K562 (cell line): Measurements from ENCODE around the gene ST6GALNAC5. TPM values are rescaled to one million over a fixed set of nuclear protein-coding genes. Genes with fewer than 3 reads are reported as not detected.
"Not testable (repeated sequence)": the region's sequence is repeated elsewhere in the genome, so short reads cannot be mapped to it uniquely, and the experiment has no call there.

Experiments
- ATAC-seq: fragments of 200-7000 bp; cut with Tn5 transposase; 3 replicates; pipeline ENCODE4 v1.9.1; 2020; ENCODE audit warnings: moderate library complexity
- BruUV-seq: library from RNA; stranded (reverse); fragments of 400-500 nt; replicated peaks from 2 replicates; lab custom pipeline; 2021; lab: Mats Ljungman, UMichigan
- CTCF ChIA-PET: fragments of 300-600 bp; formaldehyde crosslinking; extraction: SDS; loops from one replicate; lab custom pipeline; 2021; ENCODE audit warnings: low intra/inter-chr PET ratio; lab: Yijun Ruan, JAX
- POLR2A ChIA-PET: fragments of 300-600, 350-650 bp; sonication (Branson Sonifier 250); formaldehyde crosslinking; extraction: SDS; loops from one replicate; lab custom pipeline; 2021; ENCODE audit warnings: antibody characterized with exemption, inconsistent platforms; lab: Yijun Ruan, JAX
- DNase-seq, 4 experiments: peaks; one replicate each; pipeline versions ENCODE4 v3.0.0 to v3.0.0-alpha.2; 2011 to 2018; ENCODE audit warnings: low spot score in 3 of 4, mixed read lengths in 3 of 4; ENCODE audit errors: extremely low read depth in 1 of 4
- FAIRE-seq: peaks from 2 replicates; lab custom pipeline; 2011; peaks lifted over from hg19 to GRCh38; lab: Jason Lieb, UNC
- H2AFZ ChIP-seq: 2 replicates; pipeline ENCODE4 v1.6.0; 2011; ENCODE audit warnings: low read depth, low read length, control low read depth, inconsistent platforms
- H3K27ac ChIP-seq: fragments of 200-600 bp; 3 replicates; pipeline ENCODE4 v1.8.0; 2011; ENCODE audit warnings: low read depth, mild to moderate bottlenecking, control low read depth, inconsistent platforms, low read length, moderate library complexity, mixed read lengths; ENCODE audit errors: extremely low read depth
- H3K27me3 ChIP-seq, 2 experiments: fragments of 300-600 bp in 1 of 2; 2 replicates in 1 of 2; 3 replicates in 1 of 2; pipeline versions ENCODE4 v1.6.0 to v1.8.0; 2011; ENCODE audit warnings: inconsistent platforms in 2 of 2, low read length in 2 of 2, mild to moderate bottlenecking in 1 of 2, mixed read lengths in 1 of 2, moderate library complexity in 1 of 2; ENCODE audit not compliant: control insufficient read depth in 2 of 2, insufficient read depth in 2 of 2
- H3K36me3 ChIP-seq: fragments of 300-600 bp; 3 replicates; pipeline ENCODE4 v1.8.0; 2011; ENCODE audit warnings: mild to moderate bottlenecking, low read length, inconsistent platforms; ENCODE audit not compliant: control insufficient read depth, insufficient read depth
- H3K4me1 ChIP-seq, 2 experiments: fragments of 200-600 bp in 1 of 2; replicated peaks in 1 of 2; 2 replicates in 1 of 2; 3 replicates in 1 of 2; pipeline versions ENCODE4 v1.5.1 to v1.8.0; 2011; ENCODE audit warnings: inconsistent platforms in 2 of 2, low read length in 2 of 2, mild to moderate bottlenecking in 1 of 2, mixed read lengths in 1 of 2, moderate library complexity in 1 of 2; ENCODE audit not compliant: control insufficient read depth in 2 of 2, insufficient read depth in 2 of 2
- H3K4me2 ChIP-seq: 2 replicates; pipeline ENCODE4 v1.6.1; 2011; ENCODE audit warnings: low read length, control low read depth, inconsistent platforms, mixed read lengths; ENCODE audit not compliant: insufficient read depth
- H3K4me3 ChIP-seq: fragments of 200-600 bp; sonication (generic), shearing (Covaris generic); 2 replicates; pipeline ENCODE4 v1.5.1; 2016; ENCODE audit warnings: control low read depth, inconsistent platforms
- H3K79me2 ChIP-seq: fragments of 200-600 bp; 3 replicates; pipeline ENCODE4 v1.8.0; 2011; ENCODE audit warnings: low read length, inconsistent platforms; ENCODE audit not compliant: control insufficient read depth, insufficient read depth
- H3K9ac ChIP-seq, 2 experiments: 2 replicates each; pipeline versions ENCODE4 v1.6.0 to v1.6.1; 2011; ENCODE audit warnings: low read depth in 2 of 2, low read length in 2 of 2, control low read depth in 1 of 2, inconsistent platforms in 1 of 2, mild to moderate bottlenecking in 1 of 2, mixed read lengths in 1 of 2; ENCODE audit not compliant: insufficient read depth in 1 of 2
- H3K9me1 ChIP-seq: one replicate; pipeline ENCODE4 v1.6.0; 2011; ENCODE audit warnings: inconsistent platforms, mild to moderate bottlenecking, low read length, moderate library complexity; ENCODE audit not compliant: control insufficient read depth, insufficient read depth
- H3K9me3 ChIP-seq: replicated peaks from 2 replicates; pipeline ENCODE4 v1.5.1; 2011; ENCODE audit warnings: low read depth, low read length, inconsistent platforms; ENCODE audit not compliant: control insufficient read depth, insufficient read depth
- H4K20me1 ChIP-seq: replicated peaks from 2 replicates; pipeline ENCODE4 v1.6.1; 2011; ENCODE audit warnings: low read length, inconsistent platforms, mixed read lengths; ENCODE audit not compliant: control insufficient read depth, insufficient read depth
- CEBPZ ChIP-seq: fragments of 150-350 bp; IDR thresholded peaks from 2 replicates; pipeline ENCODE4 v1.6.1; 2014; ENCODE audit warnings: low read depth, mild to moderate bottlenecking, low read length, borderline replicate concordance
- in situ Hi-C: fragments of 300-500 bp; cut with MboI; formaldehyde crosslinking; loops from 4 replicates; pipeline ENCODE4 v1.15.0; 2018; ENCODE audit warnings: inconsistent platforms, mixed read lengths
- intact Hi-C: fragments of 100-400 bp; cut with micrococcal nuclease; formaldehyde crosslinking; loops from 2 replicates; pipeline ENCODE4 v1.14.2; 2022
- polyA plus RNA-seq, 8 experiments: library from polyadenylated mRNA; depleted of rRNA in 4 of 8; stranded (reverse) in 5 of 8; unstranded in 3 of 8; fragments of >200 nt; fragmentation: Nextera tagmentation in 2 of 8; fragmentation: Illumina TruSeq in 1 of 8; extraction: Ambion mirVana in 2 of 8; extraction: Trizol in 1 of 8; gene quantifications; 2 replicates each; pipeline versions ENCODE4 v1.2.1 to v1.2.3, GENCODE V29; 2011 to 2014; ENCODE audit warnings: inconsistent platforms in 1 of 8, missing spikeins in 1 of 8
- total RNA-seq, 7 experiments: library from RNA; depleted of rRNA in 6 of 7; stranded (reverse); fragments of >200 nt in 6 of 7; fragmentation: Illumina TruSeq in 2 of 7; extraction: Trizol in 2 of 7; gene quantifications; 2 replicates each; pipeline versions ENCODE4 v1.2.1 to v1.2.3, GENCODE V29; 2011 to 2021; ENCODE audit warnings: low replicate concordance in 1 of 7

ST6GALNAC5 gene
- total and polyA plus RNA-seq, 9 of the 15 experiments (the other 6 are each of a cell fraction or from before 2014, with no cell fraction given), result 0.04 to 0.14 TPM; not detected in 7

GRCh38 chr1:76876655-76877395 lies 9.5 kb downstream of the ST6GALNAC5 start (continued):
- TF ChIP-seq CEBPZ, result no peak

- H3K9me3 ChIP-seq, H4K20me1 ChIP-seq, H3K36me3 ChIP-seq, CTCF ChIA-PET, H3K27me3 ChIP-seq, H3K79me2 ChIP-seq, H3K4me2 ChIP-seq, H3K27ac ChIP-seq, ATAC-seq, in situ Hi-C loops, H2AFZ ChIP-seq, H3K4me1 ChIP-seq, intact Hi-C loops, DNase-seq, H3K4me3 ChIP-seq, H3K9me1 ChIP-seq, H3K9ac ChIP-seq, FAIRE-seq, BruUV-seq: not testable (repeated sequence)
- POLR2A ChIA-PET, result interaction anchor here (0.6 kb wide), 1 partner anchor 526 kb away, joined by 5 read pairs; no protein-coding TSS in a partner anchor
Measured at GRCh38 chr1:76879014-76879413, 11.7 kb downstream of the ST6GALNAC5 start.
